ENCODE measurements around the gene PIKFYVE.

PIKFYVE gene

GRCh38 chr2:208269091-208269490, 3.0 kb downstream of the PIKFYVE start:
- DNase-seq (ENCODE audit: low read depth), result peak; percentile 55
- TF ChIP-seq POLR2A (IDR thresholded peaks at IDR 0.05; ENCODE audit: extremely low read depth, insufficient read length), result no peak
- TF ChIP-seq CTCF (IDR thresholded peaks at IDR 0.05; ENCODE audit: low read depth, low read length), result peak; percentile 35
- TF ChIP-seq MYC (IDR thresholded peaks at IDR 0.05; ENCODE audit: low read depth, low read length), result no peak
- no peak for TF ChIP-seq MAX (IDR thresholded peaks at IDR 0.05; ENCODE audit: low read depth, low read length)
- peak overlapping the region; percentile 95 for H3K4me3 ChIP-seq (ENCODE audit: low read depth, low read length)

GRCh38 chr2:208274748-208275147, 8.7 kb downstream of the PIKFYVE start:
- no peak for DNase-seq (ENCODE audit: low read depth)

GRCh38 chr2:208278549-208278948, 12.5 kb downstream of the PIKFYVE start:
- no peak for DNase-seq (ENCODE audit: low read depth)
- no peak overlapping the region for H3K4me3 ChIP-seq (ENCODE audit: low read depth, low read length)
- no peak for TF ChIP-seq POLR2A (IDR thresholded peaks at IDR 0.05; ENCODE audit: extremely low read depth, insufficient read length)
- no peak for TF ChIP-seq MAX (IDR thresholded peaks at IDR 0.05; ENCODE audit: low read depth, low read length)
- no peak for TF ChIP-seq CTCF (IDR thresholded peaks at IDR 0.05; ENCODE audit: low read depth, low read length)
- no peak for TF ChIP-seq MYC (IDR thresholded peaks at IDR 0.05; ENCODE audit: low read depth, low read length)

More at GRCh38 chr2:208274748-208275147, 8.7 kb downstream of the PIKFYVE start:
- H3K4me3 ChIP-seq (ENCODE audit: low read depth, low read length), result no peak overlapping the region
- no peak for TF ChIP-seq CTCF (IDR thresholded peaks at IDR 0.05; ENCODE audit: low read depth, low read length)
- no peak for TF ChIP-seq MAX (IDR thresholded peaks at IDR 0.05; ENCODE audit: low read depth, low read length)
- no peak for TF ChIP-seq POLR2A (IDR thresholded peaks at IDR 0.05; ENCODE audit: extremely low read depth, insufficient read length)
- TF ChIP-seq MYC (IDR thresholded peaks at IDR 0.05; ENCODE audit: low read depth, low read length), result no peak

GRCh38 chr2:208279236-208279635, 13.2 kb downstream of the PIKFYVE start:
- DNase-seq (ENCODE audit: low read depth), result no peak
- TF ChIP-seq CTCF (IDR thresholded peaks at IDR 0.05; ENCODE audit: low read depth, low read length) (no peak), MAX (IDR thresholded peaks at IDR 0.05; ENCODE audit: low read depth, low read length) (no peak), POLR2A (IDR thresholded peaks at IDR 0.05; ENCODE audit: extremely low read depth, insufficient read length) (no peak), MYC (IDR thresholded peaks at IDR 0.05; ENCODE audit: low read depth, low read length) (no peak)

GRCh38 chr2:208280234-208280633, 14.2 kb downstream of the PIKFYVE start:
- no peak for TF ChIP-seq MAX (IDR thresholded peaks at IDR 0.05; ENCODE audit: low read depth, low read length)
- TF ChIP-seq CTCF (IDR thresholded peaks at IDR 0.05; ENCODE audit: low read depth, low read length), result no peak
- no peak overlapping the region for H3K4me3 ChIP-seq (ENCODE audit: low read depth, low read length)
- DNase-seq (ENCODE audit: low read depth), result no peak

More at GRCh38 chr2:208279236-208279635, 13.2 kb downstream of the PIKFYVE start:
- no peak overlapping the region for H3K4me3 ChIP-seq (ENCODE audit: low read depth, low read length)

- H3K4me3 ChIP-seq (ENCODE audit: low read depth, low read length), result no peak overlapping the region
- peak; percentile 55 for DNase-seq (ENCODE audit: low read depth)
- no peak for TF ChIP-seq MAX (IDR thresholded peaks at IDR 0.05; ENCODE audit: low read depth, low read length)
These were observed 14.9 kb downstream of the PIKFYVE start for GRCh38 chr2:208280933-208281332.
